Measurements from ENCODE around the gene FBN1.

Gene FBN1

GRCh38 chr15:48619446-48619845, 26.1 kb downstream of the FBN1 start:
- no peak for DNase-seq
- Histone ChIP-seq H3K79me2 (ENCODE audit: low read length) (no peaks in the 10 kb centered on the region), H3K4me3 (ENCODE audit: low read length) (no peak overlapping the region), H3K4me2 (ENCODE audit: low read depth, low read length) (no peak overlapping the region), H3K9me3 (replicated peaks; ENCODE audit: insufficient read depth, low read length) (no peaks in the 10 kb centered on the region), H4K20me1 (ENCODE audit: insufficient read depth, low read length) (no peaks in the 10 kb centered on the region), H3F3A (ENCODE audit: insufficient read depth, low read length) (no peaks in the 10 kb centered on the region), H3K36me3 (replicated peaks; ENCODE audit: insufficient read depth, low read length) (no peaks in the 10 kb centered on the region), H3K9me2 (replicated peaks; ENCODE audit: insufficient read depth, low read length) (no peaks in the 10 kb centered on the region), H3K27ac (ENCODE audit: low read length) (no peak overlapping the region), H3K4me1 (ENCODE audit: low read length) (no peaks in the 10 kb centered on the region), H2AFZ (ENCODE audit: low read length) (no peak overlapping the region), H3K9ac (ENCODE audit: low read length) (no peak overlapping the region), H3K27me3 (replicated peaks; ENCODE audit: insufficient read depth, low read length) (no peaks in the 10 kb centered on the region)
- no peak for TF ChIP-seq CTCF (IDR thresholded peaks at IDR 0.05; ENCODE audit: low read length)
- TF ChIP-seq EZH2 (optimal IDR thresholded peaks at IDR 0.05; ENCODE audit: low read depth, low read length), result no peak
- no peak for TF ChIP-seq EZH2phosphoT487 (IDR thresholded peaks at IDR 0.05; ENCODE audit: low read length)

- Histone ChIP-seq H3K4me3 (ENCODE audit: low read length) (no peak overlapping the region), H4K20me1 (ENCODE audit: insufficient read depth, low read length) (no peaks in the 10 kb centered on the region), H3K9me3 (replicated peaks; ENCODE audit: insufficient read depth, low read length) (no peaks in the 10 kb centered on the region), H3K27me3 (replicated peaks; ENCODE audit: insufficient read depth, low read length) (no peaks in the 10 kb centered on the region), H3K27ac (ENCODE audit: low read length) (no peak overlapping the region), H3K36me3 (replicated peaks; ENCODE audit: insufficient read depth, low read length) (no peaks in the 10 kb centered on the region), H3K9ac (ENCODE audit: low read length) (no peak overlapping the region), H2AFZ (ENCODE audit: low read length) (no peak overlapping the region), H3K4me1 (ENCODE audit: low read length) (no peaks in the 10 kb centered on the region), H3K9me2 (replicated peaks; ENCODE audit: insufficient read depth, low read length) (no peaks in the 10 kb centered on the region), H3F3A (ENCODE audit: insufficient read depth, low read length) (no peaks in the 10 kb centered on the region), H3K4me2 (ENCODE audit: low read depth, low read length) (no peak overlapping the region), H3K79me2 (ENCODE audit: low read length) (no peaks in the 10 kb centered on the region)
- no peak for DNase-seq
- no peak for TF ChIP-seq CTCF (IDR thresholded peaks at IDR 0.05; ENCODE audit: low read length)
- no peak for TF ChIP-seq EZH2phosphoT487 (IDR thresholded peaks at IDR 0.05; ENCODE audit: low read length)
- TF ChIP-seq EZH2 (optimal IDR thresholded peaks at IDR 0.05; ENCODE audit: low read depth, low read length), result no peak
Measured at GRCh38 chr15:48617619-48618018, 27.9 kb downstream of the FBN1 start.

GRCh38 chr15:48616216-48616615, 29.3 kb downstream of the FBN1 start:
- H3K9ac ChIP-seq (ENCODE audit: low read length), result no peak overlapping the region
- DNase-seq, result no peak
- H3K4me2 ChIP-seq (ENCODE audit: low read depth, low read length), result no peak overlapping the region
- no peak for TF ChIP-seq EZH2phosphoT487 (IDR thresholded peaks at IDR 0.05; ENCODE audit: low read length)
- TF ChIP-seq CTCF (IDR thresholded peaks at IDR 0.05; ENCODE audit: low read length), result no peak
- TF ChIP-seq EZH2 (optimal IDR thresholded peaks at IDR 0.05; ENCODE audit: low read depth, low read length), result no peak
- no peak overlapping the region for H3K4me3 ChIP-seq (ENCODE audit: low read length)
- H2AFZ ChIP-seq (ENCODE audit: low read length), result no peak overlapping the region
- no peaks in the 10 kb centered on the region for H3K9me2 ChIP-seq (replicated peaks; ENCODE audit: insufficient read depth, low read length)
- no peaks in the 10 kb centered on the region for H3K36me3 ChIP-seq (replicated peaks; ENCODE audit: insufficient read depth, low read length)
- no peaks in the 10 kb centered on the region for H3F3A ChIP-seq (ENCODE audit: insufficient read depth, low read length)
- H3K27me3 ChIP-seq (replicated peaks; ENCODE audit: insufficient read depth, low read length), result no peaks in the 10 kb centered on the region
- H3K4me1 ChIP-seq (ENCODE audit: low read length), result no peaks in the 10 kb centered on the region
- H3K9me3 ChIP-seq (replicated peaks; ENCODE audit: insufficient read depth, low read length), result no peaks in the 10 kb centered on the region
- no peak overlapping the region for H3K27ac ChIP-seq (ENCODE audit: low read length)
- H3K79me2 ChIP-seq (ENCODE audit: low read length), result no peaks in the 10 kb centered on the region
- no peaks in the 10 kb centered on the region for H4K20me1 ChIP-seq (ENCODE audit: insufficient read depth, low read length)

Measured in MM.1S (cell line).